Measurements from ENCODE around the gene KCNB1.

The KCNB1 gene

GRCh38 chr20:49519212-49519712, 36.8 kb upstream of the KCNB1 start:
- no peak overlapping the region for H3K27ac ChIP-seq
- TF ChIP-seq, protein P1, sequence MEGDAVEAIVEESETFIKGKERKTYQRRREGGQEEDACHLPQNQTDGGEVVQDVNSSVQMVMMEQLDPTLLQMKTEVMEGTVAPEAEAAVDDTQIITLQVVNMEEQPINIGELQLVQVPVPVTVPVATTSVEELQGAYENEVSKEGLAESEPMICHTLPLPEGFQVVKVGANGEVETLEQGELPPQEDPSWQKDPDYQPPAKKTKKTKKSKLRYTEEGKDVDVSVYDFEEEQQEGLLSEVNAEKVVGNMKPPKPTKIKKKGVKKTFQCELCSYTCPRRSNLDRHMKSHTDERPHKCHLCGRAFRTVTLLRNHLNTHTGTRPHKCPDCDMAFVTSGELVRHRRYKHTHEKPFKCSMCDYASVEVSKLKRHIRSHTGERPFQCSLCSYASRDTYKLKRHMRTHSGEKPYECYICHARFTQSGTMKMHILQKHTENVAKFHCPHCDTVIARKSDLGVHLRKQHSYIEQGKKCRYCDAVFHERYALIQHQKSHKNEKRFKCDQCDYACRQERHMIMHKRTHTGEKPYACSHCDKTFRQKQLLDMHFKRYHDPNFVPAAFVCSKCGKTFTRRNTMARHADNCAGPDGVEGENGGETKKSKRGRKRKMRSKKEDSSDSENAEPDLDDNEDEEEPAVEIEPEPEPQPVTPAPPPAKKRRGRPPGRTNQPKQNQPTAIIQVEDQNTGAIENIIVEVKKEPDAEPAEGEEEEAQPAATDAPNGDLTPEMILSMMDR (IDR thresholded peaks at IDR 0.05), result no peak
- TF ChIP-seq ZFX (IDR thresholded peaks at IDR 0.05; ENCODE audit: borderline replicate concordance), result no peak

DNA sequence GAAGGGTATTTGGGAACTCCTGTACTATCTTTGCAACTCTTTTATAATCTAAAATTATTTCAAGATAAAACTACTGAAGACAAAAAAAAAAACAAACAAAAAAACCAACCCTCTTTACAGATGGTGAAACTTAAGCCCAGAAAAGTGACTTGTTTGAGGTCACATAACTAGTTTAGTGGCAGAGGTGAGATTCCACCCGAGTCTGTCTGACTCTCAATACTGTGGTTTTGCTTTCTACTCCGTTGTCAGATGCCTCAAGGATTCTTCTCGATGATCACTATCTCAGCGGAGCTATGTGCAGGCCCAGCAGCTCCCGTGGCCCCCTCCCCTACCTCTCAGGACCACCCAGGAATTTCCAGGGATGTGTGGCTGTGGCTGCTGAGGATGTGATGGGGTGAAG, 36.1 kb upstream of the KCNB1 start:
- no peak for TF ChIP-seq ZFX (IDR thresholded peaks at IDR 0.05; ENCODE audit: borderline replicate concordance)
- TF ChIP-seq, protein P1 (IDR thresholded peaks at IDR 0.05), result no peak
- no peak overlapping the region for H3K27ac ChIP-seq

DNA sequence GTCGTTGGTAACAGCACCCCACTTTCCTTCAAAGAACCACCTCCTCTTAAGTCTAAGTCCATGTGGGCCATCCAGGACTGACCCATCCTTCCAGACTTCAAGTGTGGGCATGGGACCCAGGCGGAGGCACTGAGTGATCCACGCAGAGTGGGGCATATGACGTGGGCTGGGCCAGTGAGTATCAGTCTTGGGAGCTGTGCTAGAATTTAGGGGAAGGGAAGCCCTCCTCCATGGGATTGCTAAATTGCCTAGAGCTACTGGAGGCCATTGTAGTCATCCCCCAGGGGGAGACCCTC, 35.3 kb upstream of the KCNB1 start:
- TF ChIP-seq ZFX (IDR thresholded peaks at IDR 0.05; ENCODE audit: borderline replicate concordance), result no peak
- TF ChIP-seq, protein P1 (IDR thresholded peaks at IDR 0.05), result no peak
- H3K27ac ChIP-seq, result no peak overlapping the region

- H3K27ac ChIP-seq, result no peak overlapping the region
- TF ChIP-seq, protein P1 (IDR thresholded peaks at IDR 0.05), result no peak
- TF ChIP-seq ZFX (IDR thresholded peaks at IDR 0.05; ENCODE audit: borderline replicate concordance), result no peak
These were observed 34.7 kb upstream of the KCNB1 start for GRCh38 chr20:49516916-49517804.

- TF ChIP-seq, protein P1 (IDR thresholded peaks at IDR 0.05), result no peak
- no peak for TF ChIP-seq ZFX (IDR thresholded peaks at IDR 0.05; ENCODE audit: borderline replicate concordance)
- no peak overlapping the region for H3K27ac ChIP-seq
These were observed 33.1 kb upstream of the KCNB1 start for GRCh38 chr20:49515586-49515985.

GRCh38 chr20:49513517-49513916, 31.0 kb upstream of the KCNB1 start:
- no peak overlapping the region for H3K27ac ChIP-seq
- no peak for TF ChIP-seq ZFX (IDR thresholded peaks at IDR 0.05; ENCODE audit: borderline replicate concordance)
- TF ChIP-seq, protein P1 (IDR thresholded peaks at IDR 0.05), result no peak

DNA sequence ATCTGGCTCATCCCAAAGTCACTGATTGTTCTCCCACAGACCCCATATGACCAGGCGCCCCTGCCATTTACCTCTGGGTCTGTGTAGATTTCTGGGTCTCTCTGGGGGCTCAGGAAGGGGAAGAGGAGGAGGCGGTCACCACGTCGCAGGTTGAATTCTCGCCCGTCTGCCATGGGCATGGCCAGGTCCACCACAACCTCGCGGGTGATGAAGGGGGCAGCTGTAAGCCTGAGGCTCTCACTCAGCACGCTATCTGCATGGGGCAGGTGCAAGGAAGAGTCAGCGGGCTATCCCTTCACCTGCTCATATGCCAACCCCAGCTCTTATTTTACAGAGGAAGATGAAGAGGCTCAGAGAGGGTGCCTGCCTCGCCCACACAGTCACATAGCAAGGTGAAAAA, 30.5 kb upstream of the KCNB1 start:
- TF ChIP-seq, protein P1 (IDR thresholded peaks at IDR 0.05), result no peak
- no peak for TF ChIP-seq ZFX (IDR thresholded peaks at IDR 0.05; ENCODE audit: borderline replicate concordance)
- H3K27ac ChIP-seq, result no peak overlapping the region

All from 22Rv1 (cell line).